Activated T-cell treated with anti-CD3 and anti-CD28 coated beads, Interleukin-2, amount 50 U/mL, for 4 hours (primary cell): ENCODE data around the gene REPS2. TPM values are rescaled to one million over a fixed set of nuclear protein-coding genes. Genes with fewer than 3 reads are reported as not detected.

Source experiments
- ATAC-seq, 2 donors: fragments of 200-7000 bp; cut with Tn5 transposase; one replicate each; pipeline ENCODE4 v1.10.0; 2021
- DNase-seq: peaks from one replicate; pipeline ENCODE4 v3.0.0-alpha.2; 2020
- H3K27me3 Mint-ChIP-seq: one replicate; pipeline ENCODE4 v1.8.0; 2021; ENCODE audit warnings: low read depth, mixed read lengths
- H3K36me3 Mint-ChIP-seq: one replicate; pipeline ENCODE4 v1.8.0; 2022; ENCODE audit warnings: mixed read lengths; ENCODE audit not compliant: insufficient read depth
- H3K4me1 Mint-ChIP-seq: one replicate; pipeline ENCODE4 v1.8.0; 2021; ENCODE audit warnings: low read depth, mixed read lengths
- H3K4me3 Mint-ChIP-seq: one replicate; pipeline ENCODE4 v1.8.0; 2021; ENCODE audit warnings: mild to moderate bottlenecking, moderate library complexity, mixed read lengths
- H3K9me3 Mint-ChIP-seq: one replicate; pipeline ENCODE4 v1.8.0; 2021; ENCODE audit warnings: mixed read lengths
- total RNA-seq, 3 donors: library from RNA; stranded (reverse); gene quantifications; one replicate each; pipeline ENCODE4 v1.2.1, GENCODE V29; 2021

Gene REPS2
- total RNA-seq, 3 donors from 2014 or later, result 0.03 to 0.05 TPM; not detected in 1

DNA sequence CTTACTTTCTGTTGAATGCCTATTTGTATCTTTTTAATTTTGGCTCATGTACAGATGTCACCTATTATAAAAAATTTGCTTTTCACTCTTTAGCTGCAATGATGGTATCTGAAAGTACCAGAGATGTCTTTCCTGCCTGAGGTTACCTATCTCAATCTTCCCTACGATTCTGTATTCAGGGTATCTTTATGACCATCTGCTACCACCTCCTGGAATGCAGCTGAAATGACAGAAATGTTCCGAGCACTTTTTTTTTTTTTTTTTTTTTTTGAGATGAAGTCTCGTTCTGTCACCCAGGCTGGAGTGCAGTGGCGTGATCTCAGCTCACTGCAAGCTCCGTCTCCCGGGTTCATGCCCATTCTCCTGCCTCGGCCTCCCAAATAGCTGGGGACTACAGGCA lies 136.4 kb downstream of the REPS2 start:
- ATAC-seq (no peak), DNase-seq (no peak)
- Mint-ChIP-seq H3K4me3 (no peak overlapping the region), H3K4me1 (no peaks in the 10 kb centered on the region), H3K9me3 (no peaks in the 10 kb centered on the region), H3K36me3 (no peaks in the 10 kb centered on the region), H3K27me3 (no peaks in the 10 kb centered on the region)

DNA sequence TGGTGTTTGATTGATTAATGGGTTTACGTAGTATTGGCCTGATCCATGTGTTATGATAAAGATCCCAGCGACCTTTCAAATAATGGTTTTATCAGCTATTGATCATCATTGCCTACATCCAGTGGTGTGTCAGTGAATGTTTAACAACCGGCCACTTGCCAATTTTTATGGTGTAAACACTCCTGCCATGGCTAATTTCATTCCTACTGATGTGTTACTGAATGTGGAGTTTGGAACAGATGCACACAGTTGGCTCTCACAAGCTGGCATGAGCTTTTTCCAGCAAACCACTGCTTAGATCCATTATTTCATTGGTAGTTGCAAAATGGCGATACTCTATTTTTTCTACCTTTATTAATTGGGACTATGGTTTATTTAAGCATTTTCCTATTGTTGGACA lies 139.9 kb downstream of the REPS2 start:
- Mint-ChIP-seq H3K4me3 (no peak overlapping the region), H3K36me3 (no peaks in the 10 kb centered on the region), H3K9me3 (no peaks in the 10 kb centered on the region), H3K4me1 (no peaks in the 10 kb centered on the region), H3K27me3 (no peaks in the 10 kb centered on the region)
- no peak for DNase-seq
- ATAC-seq, result no peak

DNA sequence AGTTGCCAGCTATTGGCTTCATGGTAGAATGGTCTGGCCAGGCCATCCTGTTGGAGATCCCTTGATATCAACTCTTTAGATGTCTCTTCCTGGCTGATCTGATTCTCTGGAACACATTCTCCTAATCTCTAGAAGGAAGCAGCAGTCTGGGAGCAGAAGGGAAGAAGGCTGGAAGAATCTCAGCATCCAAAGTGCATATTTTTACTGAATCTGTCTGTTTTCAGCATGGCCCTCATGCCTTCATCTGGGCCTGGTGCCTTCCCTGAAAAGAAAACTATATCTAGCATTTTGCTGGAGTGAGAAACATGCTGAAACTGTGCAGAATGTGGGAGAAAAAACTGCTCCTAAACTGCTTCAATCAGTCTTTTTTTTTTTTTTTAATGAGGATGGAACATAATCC lies 148.7 kb downstream of the REPS2 start:
- Mint-ChIP-seq H3K4me3 (no peak overlapping the region), H3K9me3 (no peaks in the 10 kb centered on the region), H3K27me3 (peaks cover 2% of the 10 kb centered on the region), H3K4me1 (no peaks in the 10 kb centered on the region), H3K36me3 (no peaks in the 10 kb centered on the region)
- ATAC-seq, result no peak
- DNase-seq, result no peak

DNA sequence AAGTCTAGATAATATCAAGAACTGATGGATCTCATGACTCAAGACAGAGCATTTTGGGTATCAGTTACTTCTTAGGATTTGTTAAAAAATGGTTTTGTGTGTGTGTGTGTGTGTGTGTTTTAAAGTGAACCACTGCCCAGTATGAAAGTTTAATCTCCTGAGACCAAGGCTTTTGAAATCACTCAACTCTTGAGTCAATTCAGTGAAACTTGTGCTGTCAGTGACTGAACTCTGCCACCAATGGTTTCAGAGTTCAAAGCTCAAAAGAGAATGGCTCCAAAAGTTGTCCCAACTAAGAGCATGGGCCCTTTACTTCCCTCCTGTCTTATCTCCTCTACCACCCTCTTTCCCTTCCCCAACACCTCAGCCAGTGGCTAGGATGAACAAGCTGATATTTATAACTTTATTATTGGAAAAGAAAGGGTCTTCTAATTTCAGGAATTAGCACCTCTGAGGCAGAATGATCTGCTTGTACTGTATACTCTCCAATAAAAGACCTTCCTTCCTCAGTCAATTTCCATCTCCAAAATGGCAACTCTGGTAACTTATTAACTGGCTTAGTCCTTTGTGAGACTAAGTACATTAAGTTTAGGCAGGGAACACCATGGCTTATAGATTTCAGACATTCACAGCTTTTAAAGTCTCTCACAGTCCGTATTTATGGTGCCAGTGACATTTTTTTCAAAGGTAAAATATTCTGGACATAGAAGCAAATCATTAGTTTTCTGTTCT lies 152.2 kb downstream of the REPS2 start:
- ATAC-seq (no peak), DNase-seq (no peak)
- Mint-ChIP-seq H3K4me3 (no peak overlapping the region), H3K27me3 (peaks cover 2% of the 10 kb centered on the region), H3K36me3 (no peaks in the 10 kb centered on the region), H3K9me3 (no peaks in the 10 kb centered on the region), H3K4me1 (no peaks in the 10 kb centered on the region)

DNA sequence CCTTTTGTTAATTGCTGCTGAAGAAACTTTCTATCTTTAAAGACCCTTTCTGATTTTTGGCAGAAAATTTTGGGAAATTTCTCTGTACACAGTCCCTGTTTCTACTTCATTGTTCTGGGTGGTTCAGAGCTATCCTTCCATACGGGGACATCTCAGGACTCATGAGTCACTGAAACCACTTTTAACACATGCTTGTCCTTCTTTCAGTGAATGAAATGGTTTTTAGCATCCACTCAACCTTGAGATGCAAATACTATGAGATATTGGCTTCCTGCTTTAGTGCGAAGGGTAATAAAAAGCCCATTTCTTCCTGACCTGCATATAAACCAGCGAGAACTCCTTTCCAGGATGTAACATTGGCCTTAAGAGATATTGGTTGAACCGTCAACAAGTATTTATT lies 158.0 kb downstream of the REPS2 start:
- ATAC-seq (no peak), DNase-seq (no peak)
- Mint-ChIP-seq H3K4me1 (no peaks in the 10 kb centered on the region), H3K36me3 (no peaks in the 10 kb centered on the region), H3K9me3 (no peaks in the 10 kb centered on the region), H3K27me3 (no peaks in the 10 kb centered on the region), H3K4me3 (no peak overlapping the region)

DNA sequence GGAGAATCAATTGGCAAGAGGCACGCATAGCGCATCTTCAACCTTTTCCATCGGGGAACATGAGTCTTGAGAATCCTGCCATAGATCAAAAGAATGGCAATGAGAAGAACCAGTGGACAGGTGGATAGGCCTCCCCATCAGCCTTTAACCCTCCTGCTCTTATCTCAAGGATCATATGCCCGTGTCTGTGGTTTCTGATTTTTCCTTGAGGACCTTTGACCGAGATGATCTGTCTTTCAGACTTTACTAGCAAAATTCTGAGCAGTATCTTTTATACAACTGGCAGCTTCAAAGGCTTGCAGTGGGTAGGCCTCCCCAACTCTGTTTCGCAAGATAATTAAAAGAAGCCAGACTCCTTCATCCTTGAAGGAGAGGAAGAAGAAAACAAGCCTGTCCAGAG lies 174.4 kb downstream of the REPS2 start:
- DNase-seq, result no peak
- ATAC-seq, result no peak
- Mint-ChIP-seq H3K9me3 (no peaks in the 10 kb centered on the region), H3K36me3 (no peaks in the 10 kb centered on the region), H3K27me3 (no peaks in the 10 kb centered on the region), H3K4me3 (no peak overlapping the region), H3K4me1 (no peaks in the 10 kb centered on the region)

DNA sequence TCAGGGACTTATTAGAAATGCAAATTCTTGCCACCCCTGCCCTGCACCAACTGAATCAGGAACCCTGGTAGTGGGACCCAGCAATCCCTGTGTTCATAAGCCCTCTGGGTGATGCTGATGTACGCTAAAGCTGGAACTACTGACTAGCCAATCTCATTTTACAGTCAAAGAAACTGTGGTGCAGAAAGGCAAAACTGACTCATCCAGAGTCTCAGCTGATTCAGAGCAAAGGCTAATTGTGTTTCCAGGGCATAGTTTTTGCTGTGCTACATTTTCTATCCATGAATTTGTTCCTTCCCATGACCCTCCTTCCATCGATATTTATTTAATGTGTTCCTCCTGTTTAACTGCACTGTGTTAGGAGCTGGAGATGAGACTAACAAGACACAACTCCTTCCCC lies 207.5 kb downstream of the REPS2 start:
- no peaks in the 10 kb centered on the region for H3K36me3 Mint-ChIP-seq
- H3K4me3 Mint-ChIP-seq, result no peak overlapping the region
- DNase-seq (no peak), ATAC-seq (no peak)
- H3K27me3 Mint-ChIP-seq, result no peaks in the 10 kb centered on the region
- no peaks in the 10 kb centered on the region for H3K4me1 Mint-ChIP-seq
- H3K9me3 Mint-ChIP-seq, result no peaks in the 10 kb centered on the region

DNA sequence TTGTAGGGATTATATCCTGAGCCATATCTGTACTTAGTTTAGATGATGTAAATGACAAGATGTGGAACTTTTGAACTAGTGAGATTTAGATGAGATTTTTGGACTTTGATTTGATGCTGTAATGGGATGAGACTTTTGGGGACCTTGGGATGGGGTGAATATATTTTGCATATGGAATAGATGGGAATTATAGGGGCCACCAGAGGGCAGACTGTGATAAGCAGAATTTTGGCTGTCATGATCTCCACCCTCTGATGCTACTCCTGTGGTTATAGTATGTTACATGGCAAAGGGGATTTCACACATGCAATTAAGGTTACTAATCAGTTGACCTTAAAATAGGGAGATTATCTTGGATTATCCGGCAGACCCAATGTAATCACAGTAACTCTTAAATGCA lies 214.5 kb downstream of the REPS2 start:
- H3K36me3 Mint-ChIP-seq, result no peaks in the 10 kb centered on the region
- H3K9me3 Mint-ChIP-seq, result peaks cover 30% of the 10 kb centered on the region
- no peaks in the 10 kb centered on the region for H3K27me3 Mint-ChIP-seq
- DNase-seq (no peak), ATAC-seq (no peak)
- no peaks in the 10 kb centered on the region for H3K4me1 Mint-ChIP-seq
- H3K4me3 Mint-ChIP-seq, result no peak overlapping the region

DNA sequence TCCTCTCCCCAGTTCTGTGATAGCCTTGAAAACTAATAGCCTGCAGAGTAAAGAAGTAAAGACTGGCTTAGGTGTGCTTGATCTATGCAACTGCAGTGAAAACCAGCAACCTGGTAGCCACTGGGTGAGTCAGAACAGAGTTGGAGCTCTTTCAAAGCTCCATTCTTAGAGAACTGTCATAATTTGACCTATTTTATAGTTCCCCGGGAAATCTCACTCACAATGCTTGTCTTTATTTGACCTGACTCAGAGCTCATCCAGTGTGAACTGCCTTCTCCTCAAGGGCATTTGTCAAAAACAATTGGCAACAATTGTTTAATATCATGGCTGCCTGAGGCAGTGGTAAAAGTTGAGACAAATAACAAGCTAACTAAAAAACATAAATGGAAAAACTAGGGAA lies 215.5 kb downstream of the REPS2 start:
- H3K9me3 Mint-ChIP-seq, result peaks cover 30% of the 10 kb centered on the region
- no peaks in the 10 kb centered on the region for H3K27me3 Mint-ChIP-seq
- DNase-seq (no peak), ATAC-seq (no peak)
- no peaks in the 10 kb centered on the region for H3K36me3 Mint-ChIP-seq
- no peaks in the 10 kb centered on the region for H3K4me1 Mint-ChIP-seq
- H3K4me3 Mint-ChIP-seq, result no peak overlapping the region

DNA sequence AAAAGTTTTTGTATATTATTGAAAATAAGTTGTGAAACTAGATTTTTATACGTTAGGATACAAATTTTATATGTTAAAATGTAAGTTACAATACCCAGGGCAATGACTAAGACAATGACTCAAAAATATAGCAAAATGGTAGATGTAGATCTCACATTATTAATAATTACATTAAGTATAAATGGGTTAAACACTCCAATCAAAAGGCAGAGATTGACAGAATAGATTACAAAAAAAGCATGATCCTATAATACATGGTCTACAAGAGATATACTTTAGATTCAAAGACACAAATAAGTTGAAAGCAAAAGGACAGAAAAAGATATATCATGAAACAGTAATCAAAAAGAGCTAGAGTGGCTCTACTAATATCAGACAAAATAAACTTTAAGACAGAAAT lies 217.6 kb downstream of the REPS2 start:
- no peak for DNase-seq
- no peaks in the 10 kb centered on the region for H3K36me3 Mint-ChIP-seq
- no peaks in the 10 kb centered on the region for H3K27me3 Mint-ChIP-seq
- ATAC-seq, result no peak
- H3K4me1 Mint-ChIP-seq, result no peaks in the 10 kb centered on the region
- H3K9me3 Mint-ChIP-seq, result peaks cover 30% of the 10 kb centered on the region
- H3K4me3 Mint-ChIP-seq, result no peak overlapping the region

DNA sequence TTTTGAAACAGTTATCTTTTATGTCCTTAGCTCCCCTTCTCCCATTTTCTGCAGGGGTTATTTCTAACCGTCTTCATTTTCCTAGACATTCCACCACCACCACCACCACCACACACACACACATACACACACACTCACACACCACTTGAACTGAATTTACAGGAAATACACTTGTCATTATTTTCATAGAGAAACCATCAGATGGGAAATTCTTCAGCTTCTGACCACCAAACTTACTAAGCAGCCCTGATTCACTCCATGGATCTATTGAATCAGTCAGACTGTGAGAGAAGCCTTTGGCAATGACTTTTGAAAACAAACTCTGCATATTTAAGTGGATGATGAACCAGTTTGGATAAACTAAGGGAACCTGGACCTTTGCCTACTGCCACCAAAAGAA lies 218.5 kb downstream of the REPS2 start:
- Mint-ChIP-seq H3K36me3 (no peaks in the 10 kb centered on the region), H3K4me1 (no peaks in the 10 kb centered on the region), H3K9me3 (peaks cover 30% of the 10 kb centered on the region), H3K27me3 (no peaks in the 10 kb centered on the region), H3K4me3 (no peak overlapping the region)
- no peak for DNase-seq
- no peak for ATAC-seq

DNA sequence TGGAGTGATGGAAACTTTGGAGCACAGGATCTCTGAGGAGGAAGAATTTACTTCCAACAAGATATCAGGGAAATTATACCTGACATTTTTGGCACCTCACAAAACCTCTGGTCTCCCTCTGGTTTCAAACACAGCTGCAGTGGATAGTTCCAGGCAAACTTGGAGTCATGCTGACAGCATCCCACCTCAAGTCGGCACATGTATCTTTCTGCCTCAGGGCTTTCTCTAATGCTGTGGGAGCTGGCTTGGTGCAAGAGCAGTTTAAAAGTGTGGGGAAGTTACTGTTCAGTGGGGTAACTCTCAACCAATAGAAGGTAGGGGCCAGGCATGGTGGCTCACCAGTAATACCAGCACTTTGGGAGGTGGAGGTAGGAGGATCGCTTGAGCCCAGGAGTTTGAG lies 221.5 kb downstream of the REPS2 start:
- ATAC-seq (no peak), DNase-seq (no peak)
- Mint-ChIP-seq H3K4me3 (no peak overlapping the region), H3K9me3 (peaks cover 13% of the 10 kb centered on the region), H3K27me3 (no peaks in the 10 kb centered on the region), H3K4me1 (no peaks in the 10 kb centered on the region), H3K36me3 (no peaks in the 10 kb centered on the region)

DNA sequence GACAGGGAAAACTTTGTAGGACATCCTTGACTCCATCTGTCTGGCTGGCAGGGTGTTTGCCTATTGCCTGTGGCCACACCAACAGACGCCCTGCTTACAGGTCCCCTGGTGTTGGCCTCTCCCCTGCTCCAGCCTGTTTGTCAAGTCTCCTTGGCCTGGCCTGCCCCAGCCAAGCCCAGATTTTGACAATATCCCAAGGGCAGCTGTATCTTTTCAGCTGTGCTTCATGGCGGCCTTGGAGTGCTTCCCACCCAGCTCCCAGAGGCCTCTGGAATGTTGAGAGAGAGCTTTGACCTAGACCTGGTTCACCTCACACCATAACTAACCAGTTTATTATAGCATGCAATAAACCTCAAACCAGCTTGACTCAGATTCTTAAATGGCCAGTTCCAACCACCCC lies 224.5 kb downstream of the REPS2 start:
- no peak overlapping the region for H3K4me3 Mint-ChIP-seq

DNA sequence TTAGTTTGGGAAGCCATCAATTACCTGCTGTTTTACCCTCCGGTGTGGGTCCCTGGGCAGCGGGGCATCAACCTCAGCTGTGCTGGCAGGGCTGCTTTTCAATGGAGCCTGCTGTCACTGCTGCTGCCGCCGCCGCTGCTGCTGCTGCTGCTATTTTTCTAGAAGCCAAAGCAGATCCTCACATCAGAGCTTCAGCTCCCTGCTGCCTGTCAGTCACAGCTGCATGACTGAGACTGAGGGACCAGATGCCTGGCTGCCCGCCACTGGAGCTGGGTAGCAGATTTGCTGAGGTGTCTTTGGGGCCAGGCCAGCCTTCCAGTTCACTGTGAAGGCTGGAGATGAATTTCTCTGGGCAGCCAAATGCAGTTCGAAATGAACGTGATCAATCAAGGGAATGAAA lies 228.2 kb downstream of the REPS2 start:
- Mint-ChIP-seq H3K4me3 (no peak overlapping the region), H3K4me1 (no peaks in the 10 kb centered on the region), H3K27me3 (no peaks in the 10 kb centered on the region), H3K36me3 (no peaks in the 10 kb centered on the region), H3K9me3 (no peaks in the 10 kb centered on the region)
- DNase-seq, result no peak
- ATAC-seq, result no peak

More for the DNA sequence above, 224.5 kb downstream of the REPS2 start:
- Mint-ChIP-seq H3K9me3 (no peaks in the 10 kb centered on the region), H3K4me1 (no peaks in the 10 kb centered on the region), H3K27me3 (no peaks in the 10 kb centered on the region), H3K36me3 (no peaks in the 10 kb centered on the region)
- ATAC-seq (no peak), DNase-seq (no peak)

DNA sequence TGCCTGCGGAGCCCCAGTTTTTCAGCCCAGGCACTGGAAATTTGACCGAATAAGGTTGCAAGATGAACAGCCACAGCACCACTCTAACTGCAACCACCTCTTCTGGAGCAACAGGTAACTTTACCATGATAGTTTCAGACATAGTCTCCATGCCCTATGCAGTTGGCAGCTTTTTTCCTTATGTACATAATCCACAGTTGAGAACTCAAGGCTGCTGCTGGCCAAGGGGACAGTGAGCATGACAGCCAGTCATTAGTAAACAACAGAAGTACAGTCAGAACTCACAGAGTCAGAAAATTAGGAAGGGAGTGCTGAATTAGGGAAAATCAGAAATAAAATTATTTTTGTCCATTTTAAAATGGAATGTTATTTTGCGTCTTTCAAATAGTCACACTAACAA lies 235.9 kb downstream of the REPS2 start:
- Mint-ChIP-seq H3K4me3 (no peak overlapping the region), H3K4me1 (no peaks in the 10 kb centered on the region), H3K27me3 (peaks cover 2% of the 10 kb centered on the region), H3K36me3 (no peaks in the 10 kb centered on the region), H3K9me3 (no peaks in the 10 kb centered on the region)
- DNase-seq, result no peak
- ATAC-seq, result no peak

DNA sequence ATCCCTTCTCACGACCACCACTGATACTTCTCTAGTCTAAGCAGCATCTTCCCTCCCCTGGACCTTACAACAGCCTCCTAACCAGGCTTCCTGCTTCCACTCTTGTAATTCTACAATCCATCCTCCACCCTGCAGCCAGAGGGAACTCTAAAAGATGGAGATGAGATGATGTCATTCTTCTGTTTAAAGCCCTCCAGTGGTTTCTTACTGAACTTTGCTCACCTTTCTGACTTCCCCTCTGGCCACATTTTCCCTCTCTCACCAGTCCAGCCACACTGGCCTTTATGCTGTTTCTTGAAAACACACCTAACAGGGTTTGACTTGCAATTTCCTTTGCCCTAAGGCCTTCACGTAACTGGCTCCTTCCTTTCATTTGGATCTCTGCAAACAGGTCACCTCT lies 237.1 kb downstream of the REPS2 start:
- DNase-seq (no peak), ATAC-seq (no peak)
- Mint-ChIP-seq H3K9me3 (no peaks in the 10 kb centered on the region), H3K4me1 (no peaks in the 10 kb centered on the region), H3K4me3 (no peak overlapping the region), H3K27me3 (peaks cover 2% of the 10 kb centered on the region), H3K36me3 (no peaks in the 10 kb centered on the region)
